ENCODE measurements around the gene DOC2B.
"Not testable (repeated sequence)": the region's sequence is repeated elsewhere in the genome, so short reads cannot be mapped to it uniquely, and the experiment has no call there.

The DOC2B gene

GRCh38 chr17:210402-210801 lies 29.0 kb upstream of the DOC2B start:
- no peak for DNase-seq (ENCODE audit: low spot score)

- DNase-seq (ENCODE audit: low spot score) = no peak
These were observed 27.0 kb upstream of the DOC2B start for GRCh38 chr17:208429-208828.

- no peak for DNase-seq (ENCODE audit: low spot score)
These were observed 26.3 kb upstream of the DOC2B start for GRCh38 chr17:207775-208174.

GRCh38 chr17:206941-207560 lies 25.6 kb upstream of the DOC2B start:
- DNase-seq (ENCODE audit: low spot score) = no peak

GRCh38 chr17:206484-206883 lies 25.0 kb upstream of the DOC2B start:
- DNase-seq (ENCODE audit: low spot score) = not testable (repeated sequence)

GRCh38 chr17:205817-206216 lies 24.4 kb upstream of the DOC2B start:
- no peak for DNase-seq (ENCODE audit: low spot score)

- DNase-seq (ENCODE audit: low spot score) = no peak
These were observed 23.8 kb upstream of the DOC2B start for GRCh38 chr17:205148-205669.

- no peak for DNase-seq (ENCODE audit: low spot score)
These were observed 23.1 kb upstream of the DOC2B start for GRCh38 chr17:204427-205147.

GRCh38 chr17:202501-202951 lies 21.1 kb upstream of the DOC2B start:
- DNase-seq (ENCODE audit: low spot score) = no peak

- DNase-seq (ENCODE audit: low spot score) = not testable (repeated sequence)
These were observed 20.3 kb upstream of the DOC2B start for GRCh38 chr17:201736-202135.

- not testable (repeated sequence) for DNase-seq (ENCODE audit: low spot score)
These were observed 19.8 kb upstream of the DOC2B start for GRCh38 chr17:201257-201656.

- DNase-seq (ENCODE audit: low spot score) = no peak
These were observed 19.1 kb upstream of the DOC2B start for GRCh38 chr17:200586-200985.

- DNase-seq (ENCODE audit: low spot score) = no peak
These were observed 18.5 kb upstream of the DOC2B start for GRCh38 chr17:199806-200545.

- no peak for DNase-seq (ENCODE audit: low spot score)
These were observed 17.7 kb upstream of the DOC2B start for GRCh38 chr17:199191-199604.

GRCh38 chr17:198225-198624 lies 16.8 kb upstream of the DOC2B start:
- not testable (repeated sequence) for DNase-seq (ENCODE audit: low spot score)

- DNase-seq (ENCODE audit: low spot score) = no peak
These were observed 15.9 kb upstream of the DOC2B start for GRCh38 chr17:197352-197751.

GRCh38 chr17:194828-195602 lies 13.6 kb upstream of the DOC2B start:
- no peak for DNase-seq (ENCODE audit: low spot score)

- DNase-seq (ENCODE audit: low spot score) = no peak
These were observed 12.7 kb upstream of the DOC2B start for GRCh38 chr17:193841-194806.

GRCh38 chr17:193426-193810 lies 12.0 kb upstream of the DOC2B start:
- DNase-seq (ENCODE audit: low spot score) = no peak

- DNase-seq (ENCODE audit: low spot score) = no peak
These were observed 11.4 kb upstream of the DOC2B start for GRCh38 chr17:192666-193425.

All from LoVo (cell line).